ENCODE data around the gene FRZB. TPM values are rescaled to one million over a fixed set of nuclear protein-coding genes. Genes with fewer than 3 reads are reported as not detected.
"Not testable (repeated sequence)": the region's sequence is repeated elsewhere in the genome, so short reads cannot be mapped to it uniquely, and the experiment has no call there.

The FRZB gene, protein sequence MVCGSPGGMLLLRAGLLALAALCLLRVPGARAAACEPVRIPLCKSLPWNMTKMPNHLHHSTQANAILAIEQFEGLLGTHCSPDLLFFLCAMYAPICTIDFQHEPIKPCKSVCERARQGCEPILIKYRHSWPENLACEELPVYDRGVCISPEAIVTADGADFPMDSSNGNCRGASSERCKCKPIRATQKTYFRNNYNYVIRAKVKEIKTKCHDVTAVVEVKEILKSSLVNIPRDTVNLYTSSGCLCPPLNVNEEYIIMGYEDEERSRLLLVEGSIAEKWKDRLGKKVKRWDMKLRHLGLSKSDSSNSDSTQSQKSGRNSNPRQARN
- total RNA-seq = 46.5 TPM

DNA sequence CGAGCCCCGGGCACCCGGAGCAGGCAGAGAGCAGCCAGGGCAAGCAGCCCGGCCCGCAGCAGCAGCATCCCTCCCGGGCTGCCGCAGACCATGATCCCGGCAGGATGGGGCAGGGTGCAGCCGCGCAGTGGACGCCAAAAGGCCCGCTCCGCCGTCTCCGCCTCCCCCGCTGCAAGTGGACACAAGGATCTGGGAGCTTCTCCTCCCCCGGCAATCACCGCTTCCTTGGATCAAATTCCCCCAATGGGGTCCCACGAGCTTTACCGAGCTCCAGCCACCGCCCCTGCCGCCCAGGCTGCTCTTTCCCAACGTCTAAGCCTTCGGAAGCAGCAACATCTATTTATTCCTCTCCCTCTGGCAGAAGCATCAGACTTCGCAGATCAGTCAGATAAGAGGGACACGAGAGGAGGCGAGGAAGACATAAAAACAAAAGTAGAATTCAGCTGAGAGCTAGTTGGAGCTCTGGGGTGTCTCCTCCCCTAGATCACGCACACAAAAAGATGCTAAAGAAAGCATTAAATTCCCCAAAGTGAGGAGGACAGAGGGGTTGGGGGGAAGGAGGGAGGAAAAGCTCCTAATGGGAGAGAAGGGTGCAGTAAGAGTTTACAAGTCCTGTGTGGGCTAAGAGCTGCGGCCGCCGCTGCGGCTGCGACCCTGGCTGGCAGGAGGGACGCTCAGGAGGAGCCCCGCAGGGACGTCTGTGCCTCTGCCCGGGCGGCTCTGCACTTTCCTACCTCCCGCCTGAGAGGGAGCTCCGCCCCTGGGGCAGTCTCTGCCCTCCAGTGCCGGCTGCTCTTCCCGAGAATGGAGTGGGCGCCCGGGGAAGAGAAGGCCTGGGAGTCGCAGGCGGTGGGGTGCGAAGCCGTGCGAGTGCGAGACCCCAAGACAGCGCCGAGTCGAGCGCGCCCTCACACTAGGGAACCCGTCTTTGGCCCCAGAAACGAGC is at the start of gene FRZB:
FRZB (minus strand) TSS at position 177 of the 946 bp plus-strand sequence; CDS start at position 92, 85 bp downstream.
- peak; percentile 44 for DNase-seq (ENCODE audit: low spot score)

DNA sequence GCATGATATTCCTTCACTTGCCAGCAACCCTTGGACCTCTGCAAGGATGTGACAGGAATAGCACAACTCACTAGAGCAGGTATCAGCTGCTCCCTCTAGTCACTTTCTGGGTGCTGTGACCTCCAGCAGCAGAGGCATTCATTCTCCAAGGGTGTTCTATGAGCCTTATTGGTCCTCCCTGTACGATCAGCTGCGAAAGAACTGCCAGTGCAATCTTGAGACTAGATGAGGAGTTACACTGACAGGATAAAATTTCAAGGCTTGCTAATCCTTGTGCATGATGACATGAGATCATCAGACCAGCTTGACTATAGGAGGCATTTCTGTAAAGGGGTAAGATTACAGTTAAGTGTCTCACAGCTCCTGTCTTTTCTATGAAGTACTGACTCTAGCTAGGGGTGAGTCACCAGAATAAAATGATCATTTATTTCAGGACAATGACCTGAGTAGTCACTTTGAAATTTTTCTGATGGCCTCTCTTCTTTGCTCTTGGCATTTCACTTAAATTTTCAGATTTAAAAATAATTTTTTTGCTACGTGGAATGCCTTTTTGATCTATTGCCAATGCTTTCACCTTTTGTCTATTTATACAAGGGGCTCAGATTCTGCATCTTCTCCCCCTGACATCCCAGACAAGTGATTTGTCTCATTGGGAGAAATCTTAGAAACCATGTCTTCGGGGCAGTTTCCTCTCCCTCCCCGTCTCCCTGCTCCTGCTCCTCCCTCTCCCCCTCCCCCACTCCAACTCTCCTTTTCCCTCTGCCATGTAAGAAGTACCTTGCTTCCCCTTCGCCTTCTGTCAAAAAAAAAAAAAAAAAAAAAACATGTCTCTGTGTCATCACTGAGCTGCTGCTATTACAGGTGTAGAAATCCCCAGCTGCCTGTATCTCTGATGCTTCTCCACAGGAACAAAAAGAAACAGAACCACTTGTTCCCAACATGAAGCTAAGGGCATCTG is 49.2 kb upstream of the FRZB start:
- DNase-seq (ENCODE audit: low spot score) = no peak

DNA sequence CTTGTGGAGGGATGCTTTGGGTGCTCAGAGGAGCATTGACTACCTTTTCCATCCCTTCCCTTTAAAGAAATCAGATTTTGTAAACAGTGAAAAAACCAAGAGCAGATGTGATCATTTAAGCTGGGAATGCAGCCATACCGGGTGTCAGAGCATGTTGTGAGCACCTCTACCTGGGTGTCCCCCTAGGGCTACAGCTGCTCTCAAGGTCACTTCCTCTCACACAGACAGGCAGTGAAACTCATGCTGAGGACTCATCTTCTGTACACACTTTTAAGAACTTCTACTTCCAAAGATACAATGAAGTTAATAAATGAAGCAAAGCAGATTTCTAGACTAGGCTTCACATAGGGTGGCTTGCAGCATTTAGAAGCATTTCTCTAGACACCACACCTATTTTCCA is 48.4 kb upstream of the FRZB start:
- DNase-seq (ENCODE audit: low spot score) = no peak

DNA sequence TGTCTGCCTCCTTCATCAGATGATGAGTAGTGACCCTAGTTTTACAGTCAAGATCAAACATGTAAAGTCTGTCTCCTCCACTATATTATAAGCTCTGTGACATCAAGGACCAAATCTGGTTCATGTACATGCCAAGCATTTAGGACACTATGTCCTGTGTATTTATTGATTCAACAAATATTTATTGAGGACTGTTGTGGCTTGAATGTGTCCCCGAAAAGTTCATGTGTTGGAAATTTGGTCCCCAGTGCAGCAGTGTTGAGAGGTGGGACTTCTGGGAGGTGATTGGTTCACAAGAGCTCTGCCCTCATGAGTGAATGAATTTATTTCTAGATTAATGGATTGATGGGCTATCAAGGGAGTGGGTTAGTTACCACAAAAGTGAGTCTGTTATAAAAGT is 46.6 kb upstream of the FRZB start:
- DNase-seq (ENCODE audit: low spot score) = no peak

DNA sequence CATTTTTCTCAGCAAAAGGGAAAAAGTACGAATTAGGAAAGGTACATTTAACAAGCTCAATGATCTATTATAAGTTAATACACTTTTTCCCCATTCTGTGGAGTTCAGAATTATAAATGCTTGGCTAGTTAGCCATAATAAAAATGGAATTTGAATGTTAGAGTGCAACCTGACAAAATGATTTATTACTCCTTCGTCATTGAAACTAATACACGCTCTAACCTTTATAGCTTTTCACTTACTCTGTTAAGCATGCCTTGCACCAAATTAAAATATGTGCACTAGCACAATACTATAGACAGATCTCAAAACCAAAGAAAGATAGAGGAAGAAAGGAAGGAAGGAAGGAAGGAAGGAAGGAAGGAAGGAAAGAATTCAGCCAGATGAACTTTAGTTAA is 46.1 kb upstream of the FRZB start:
- no peak for DNase-seq (ENCODE audit: low spot score)

DNA sequence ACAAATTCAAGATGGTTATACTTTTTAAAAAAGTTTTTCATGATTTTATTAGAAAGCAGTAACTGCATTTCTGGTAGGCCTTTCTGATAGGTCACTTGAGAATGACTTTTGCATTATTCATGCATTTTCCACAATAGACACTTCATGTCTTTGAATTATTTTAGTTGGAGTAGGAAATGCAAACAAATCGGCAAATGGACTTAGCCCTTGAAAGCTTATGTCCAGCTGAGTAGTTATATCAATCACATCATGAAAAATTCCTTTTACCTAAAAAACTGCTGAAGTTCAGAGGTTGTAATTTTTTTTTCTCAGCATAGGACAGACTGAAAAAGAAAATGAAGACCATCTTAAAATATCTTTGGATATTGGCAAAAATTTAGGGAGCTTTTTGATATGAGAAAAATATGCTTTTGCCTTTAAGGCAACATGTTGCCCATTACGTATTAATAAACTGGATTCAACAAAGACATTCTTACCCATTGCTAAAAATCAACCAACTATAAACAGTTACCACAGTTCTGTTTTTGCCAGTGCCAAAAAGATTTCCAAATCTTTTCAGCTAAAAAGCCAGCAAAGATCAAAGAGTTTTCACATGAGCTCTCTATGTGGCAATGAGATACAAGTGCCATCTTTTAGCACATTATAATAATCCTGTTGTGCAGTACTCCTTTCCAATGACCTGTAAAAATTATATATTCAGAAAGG is 45.5 kb upstream of the FRZB start:
- no peak for DNase-seq (ENCODE audit: low spot score)

DNA sequence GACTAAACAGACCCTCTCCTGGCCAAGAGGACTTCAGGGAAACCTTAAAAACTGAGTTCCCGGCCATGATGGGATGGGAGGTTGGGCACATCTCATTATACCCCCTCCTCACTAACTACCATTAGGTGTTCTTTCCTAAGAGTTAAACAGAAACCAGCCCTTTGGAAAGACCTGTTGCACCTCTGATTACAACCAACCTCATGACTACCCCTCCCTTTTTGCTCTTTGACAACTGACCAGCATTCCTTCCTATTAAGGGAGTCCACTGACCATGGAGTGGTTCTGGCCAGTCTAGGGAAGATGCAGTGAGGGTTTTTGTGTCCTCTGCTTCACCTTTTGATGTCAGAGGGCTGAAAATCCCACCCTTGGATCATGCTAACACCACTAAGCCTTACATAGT is 44.5 kb upstream of the FRZB start:
- no peak for DNase-seq (ENCODE audit: low spot score)

DNA sequence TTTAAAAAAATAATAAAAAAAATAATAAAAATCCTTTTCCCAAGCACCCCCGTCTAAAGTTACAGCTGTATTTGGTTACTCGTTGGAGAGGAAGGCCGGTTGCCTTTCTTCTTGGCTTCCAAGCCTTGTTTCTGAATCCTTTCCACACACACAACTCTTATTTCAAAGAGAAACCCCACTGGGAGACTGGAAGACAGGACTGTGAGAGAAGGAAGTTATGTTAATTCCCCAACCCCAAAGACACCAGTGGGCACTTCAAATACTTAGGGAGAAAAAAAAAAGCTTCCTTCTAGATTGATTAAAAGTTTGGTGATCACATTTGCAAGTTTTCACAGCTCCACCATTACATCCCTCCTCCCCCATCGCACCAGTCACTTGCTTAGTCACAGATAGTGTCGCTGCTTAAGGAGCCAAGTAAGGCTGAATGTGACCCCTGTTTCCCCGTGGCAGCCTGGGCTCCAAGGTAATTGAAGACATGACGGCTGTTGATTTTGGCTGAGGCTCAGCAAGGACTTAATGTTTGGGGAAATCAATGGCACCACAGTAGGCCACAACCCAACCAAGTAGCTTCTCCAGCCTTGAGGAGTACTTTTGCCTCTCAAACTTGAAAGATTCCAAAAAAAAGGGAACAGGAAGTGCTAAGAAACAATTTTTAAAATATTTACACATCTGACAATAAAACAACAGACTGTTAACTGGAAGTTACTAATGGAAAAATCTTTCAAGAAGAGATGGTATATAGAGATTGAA is 40.8 kb upstream of the FRZB start:
- no peak for DNase-seq (ENCODE audit: low spot score)

DNA sequence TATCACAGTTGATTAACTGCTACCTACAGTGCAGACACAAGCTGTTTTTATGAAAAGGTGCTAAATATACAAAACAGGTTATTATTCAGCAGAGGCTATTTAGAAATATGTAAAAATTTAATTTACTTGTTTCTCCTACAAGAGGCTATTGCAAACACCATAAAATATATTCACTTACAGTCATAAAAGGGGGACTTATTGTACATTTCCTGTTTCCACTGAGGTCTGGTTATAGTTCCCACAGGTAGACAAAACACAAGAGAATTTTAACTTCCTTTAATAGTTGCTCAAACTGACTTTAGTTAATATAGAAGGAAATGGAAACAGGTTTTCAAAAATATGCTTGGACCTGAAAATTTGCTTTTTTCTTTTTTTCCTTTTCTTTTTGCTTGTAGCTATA is 40.0 kb upstream of the FRZB start:
- DNase-seq (ENCODE audit: low spot score) = no peak

DNA sequence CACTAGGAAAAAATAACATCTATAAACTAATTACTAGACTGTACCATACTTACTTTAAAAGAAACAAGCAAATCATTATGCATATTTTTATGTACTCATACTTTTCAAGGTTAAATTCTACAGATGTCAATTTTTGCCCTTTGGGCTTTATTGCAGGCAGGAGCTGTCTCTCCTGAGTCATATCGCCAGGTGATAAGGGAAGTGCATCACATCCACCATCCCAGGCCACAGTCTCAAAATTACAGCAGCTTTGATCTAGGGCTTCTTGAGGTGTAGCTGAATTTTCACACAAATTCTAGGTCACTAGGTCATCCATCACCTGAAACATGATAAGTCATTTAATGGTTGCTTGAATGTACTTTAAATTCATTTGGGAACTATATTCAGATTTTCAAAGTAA is 38.4 kb upstream of the FRZB start:
- DNase-seq (ENCODE audit: low spot score) = no peak

DNA sequence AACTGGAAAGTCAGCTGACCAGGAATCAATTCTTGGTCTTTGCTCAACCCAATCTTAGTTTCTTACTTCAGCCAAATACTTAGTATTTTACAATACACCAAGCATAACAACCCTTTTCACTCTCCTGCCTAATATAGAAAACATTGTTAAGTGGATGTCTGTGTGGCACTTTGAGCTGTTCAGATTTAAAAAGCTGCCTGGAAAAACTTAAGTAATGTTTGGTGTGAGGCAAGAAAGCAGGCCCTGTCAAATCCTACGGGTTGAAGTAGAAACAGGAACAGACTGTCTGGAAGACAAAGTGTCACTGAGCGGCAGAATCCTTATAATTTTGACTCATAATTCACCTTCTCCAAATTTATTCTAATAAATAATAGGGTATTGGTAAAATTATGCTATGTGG is 37.1 kb upstream of the FRZB start:
- no peak for DNase-seq (ENCODE audit: low spot score)

DNA sequence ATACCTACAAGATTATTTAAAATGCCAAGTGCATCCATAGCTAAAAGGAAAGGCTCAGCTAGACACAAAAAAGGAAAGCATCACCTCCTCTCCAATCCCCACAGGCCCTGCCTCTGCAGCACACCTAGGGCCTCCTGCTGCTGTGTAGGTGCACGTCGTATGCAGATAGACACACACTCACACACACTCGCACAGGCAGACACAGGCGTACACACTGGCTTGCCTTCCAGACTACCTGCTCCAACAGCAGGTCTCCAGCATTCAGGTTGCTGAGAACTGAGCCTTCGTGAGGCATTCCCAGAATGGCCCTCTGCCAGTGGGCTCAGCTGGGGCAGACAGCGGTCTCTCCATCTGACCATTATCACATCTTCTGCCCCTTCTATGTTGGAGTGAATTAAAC is 35.3 kb upstream of the FRZB start:
- no peak for DNase-seq (ENCODE audit: low spot score)

DNA sequence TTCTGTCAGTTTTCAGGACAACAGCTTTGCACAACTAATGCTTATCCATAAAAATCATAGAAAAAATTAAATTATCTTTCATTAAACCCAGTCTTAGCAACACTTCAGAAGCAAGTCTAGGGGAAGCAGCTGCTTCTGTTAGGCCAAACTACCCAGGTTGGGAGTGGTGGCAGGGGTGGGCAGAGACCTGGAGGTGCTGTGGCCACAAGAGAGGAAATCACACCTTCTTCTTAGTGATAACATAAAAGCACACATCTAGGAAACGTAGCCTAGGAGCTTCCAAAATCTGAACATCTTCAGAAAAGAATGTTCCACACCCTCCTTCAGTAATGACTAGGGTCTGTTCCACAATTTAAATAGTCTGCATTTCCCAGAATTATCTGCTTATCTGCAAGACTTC is 32.3 kb upstream of the FRZB start:
- no peak for DNase-seq (ENCODE audit: low spot score)

DNA sequence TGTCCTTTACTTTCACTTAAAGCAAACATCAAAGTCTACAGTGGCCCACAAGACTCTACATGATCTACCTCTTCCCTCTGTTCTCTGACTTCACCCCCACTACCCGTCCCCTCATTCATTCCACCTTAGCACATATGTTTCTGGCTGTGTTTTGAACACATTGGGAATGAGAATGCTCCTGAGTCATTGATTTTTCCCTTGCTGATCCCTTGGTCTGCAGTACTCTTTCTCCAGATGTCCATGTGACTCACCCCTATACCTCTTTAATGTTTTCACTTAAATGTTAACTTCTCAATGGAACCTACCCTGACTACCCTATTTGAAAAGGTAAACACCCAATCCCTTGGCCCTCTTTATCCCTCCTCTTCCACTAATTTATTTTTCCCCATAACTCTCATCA is 30.7 kb upstream of the FRZB start:
- DNase-seq (ENCODE audit: low spot score) = no peak

DNA sequence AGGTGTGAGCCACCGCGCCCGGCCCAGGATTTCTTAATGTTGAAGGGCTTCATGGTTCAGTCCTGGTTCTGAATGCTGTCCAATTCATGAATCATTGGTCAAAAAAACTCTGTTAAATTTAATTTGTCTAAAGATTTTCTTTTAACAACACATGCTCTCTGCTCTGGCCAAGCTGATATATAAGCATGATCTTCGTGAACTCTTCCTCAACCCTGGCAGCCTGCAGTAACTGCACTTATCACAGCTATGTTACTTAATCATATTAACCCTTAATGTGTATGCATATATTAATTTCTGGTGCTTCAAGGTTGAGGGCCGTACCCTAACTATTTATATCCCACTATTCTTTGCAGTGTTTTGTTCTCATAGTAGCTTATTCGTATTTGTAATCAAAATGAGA is 29.4 kb upstream of the FRZB start:
- no peak for DNase-seq (ENCODE audit: low spot score)

DNA sequence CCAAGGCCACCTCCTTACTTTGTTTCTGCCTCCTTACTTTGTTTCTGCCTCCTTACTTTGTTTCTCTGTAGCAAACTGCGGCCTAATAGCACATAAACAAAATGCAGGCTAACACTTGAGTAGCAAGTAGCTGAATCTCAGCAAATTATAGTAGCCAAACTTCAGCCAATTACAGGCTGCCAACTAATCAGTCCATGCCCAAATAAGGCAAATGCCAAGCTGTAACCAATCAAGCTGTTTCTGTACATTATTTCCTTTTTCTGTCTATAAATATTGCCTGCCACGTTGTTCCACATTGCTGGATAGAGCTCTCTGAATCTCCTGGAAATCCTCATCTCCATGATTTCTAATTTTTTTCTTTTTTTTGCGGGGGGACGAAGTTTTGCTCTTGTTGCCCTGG is 28.7 kb upstream of the FRZB start:
- DNase-seq (ENCODE audit: low spot score) = no peak

DNA sequence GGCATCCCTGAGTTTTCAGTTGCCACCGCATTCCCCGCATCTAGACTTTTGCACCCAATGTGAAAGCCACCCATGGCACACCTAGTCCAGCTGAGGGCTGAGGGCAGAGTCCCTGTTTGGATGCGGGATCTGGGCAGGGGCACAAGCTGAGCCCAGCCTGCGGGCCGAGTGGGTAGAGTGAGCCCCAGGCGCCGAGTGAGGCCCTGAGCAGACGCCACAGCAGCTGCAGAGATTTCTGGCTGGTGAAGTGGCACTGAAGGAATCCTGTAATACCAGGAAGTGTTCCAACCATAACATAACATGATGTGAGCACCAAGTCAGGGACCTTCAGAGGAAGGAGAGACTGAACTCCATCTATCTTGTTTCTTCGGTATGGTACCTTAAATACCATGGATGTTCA is 27.7 kb upstream of the FRZB start:
- no peak for DNase-seq (ENCODE audit: low spot score)

DNA sequence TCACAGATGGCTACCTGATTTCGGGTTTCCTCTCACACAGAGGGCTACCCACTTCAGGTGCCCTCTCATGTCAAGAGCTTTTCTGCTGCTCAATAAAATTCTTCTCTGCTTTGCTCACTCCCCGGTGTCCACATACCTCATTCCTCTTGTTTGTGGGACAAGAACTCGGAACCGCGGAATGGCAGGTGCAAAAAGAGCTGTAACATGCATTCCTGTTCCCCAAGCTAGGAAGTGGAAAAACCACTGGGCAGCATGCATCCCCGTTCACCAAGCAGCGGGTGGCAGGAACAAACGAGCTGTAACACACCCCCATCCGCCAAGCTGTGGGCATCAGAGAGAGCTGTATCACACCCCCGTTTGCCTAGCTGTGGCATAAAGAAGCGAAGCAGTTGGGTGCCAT is 27.2 kb upstream of the FRZB start:
- DNase-seq (ENCODE audit: low spot score) = no peak

DNA sequence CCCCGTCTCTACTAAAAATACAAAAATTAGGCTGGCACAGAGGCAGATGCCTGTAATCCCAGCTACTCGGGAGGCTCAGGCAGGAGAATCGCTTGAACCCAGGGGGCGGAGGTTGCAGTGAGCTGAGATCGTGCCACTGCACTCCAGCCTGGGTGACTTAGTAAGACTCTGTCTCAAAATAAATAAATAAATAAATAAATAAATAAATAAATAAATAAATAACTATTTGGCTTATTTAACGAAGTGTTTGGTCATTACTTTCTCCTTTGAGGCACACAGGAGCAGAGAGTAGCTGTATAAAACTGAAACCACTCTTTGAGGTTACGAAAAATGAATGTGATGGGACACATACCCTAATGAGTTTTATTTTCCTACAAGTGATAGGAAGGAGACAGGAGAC is 26.6 kb upstream of the FRZB start:
- not testable (repeated sequence) for DNase-seq (ENCODE audit: low spot score)

DNA sequence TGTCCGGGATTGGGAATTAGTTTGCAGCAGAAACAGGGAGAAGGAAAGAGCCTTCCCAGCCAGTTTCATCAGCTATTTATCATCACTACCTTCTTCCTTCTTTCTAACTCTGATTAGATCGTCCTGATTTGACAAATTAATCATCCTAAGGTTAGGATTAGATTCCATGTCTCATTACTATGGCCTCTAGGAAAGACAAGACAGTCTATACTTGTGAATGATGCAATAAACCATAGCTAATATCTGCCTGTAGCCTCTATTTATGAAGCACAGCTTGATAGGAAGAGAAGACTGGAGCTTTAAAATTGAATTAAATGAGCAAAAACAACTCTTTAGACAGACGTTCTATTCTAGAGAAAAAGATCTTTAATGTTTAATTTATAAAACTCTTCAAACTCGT is 25.2 kb upstream of the FRZB start:
- no peak for DNase-seq (ENCODE audit: low spot score)
